Stimulated activated CD4-positive, alpha-beta T cell treated with anti-CD3 and anti-CD28 coated beads, Interleukin-2, amount 100 ng/mL, for 4 hours (primary cell): ENCODE data around the gene MYO9A.

ENCODE experiments used
- DNase-seq: peaks from one replicate; pipeline ENCODE4 v3.0.0-alpha.2; 2020; ENCODE audit warnings: low read depth

MYO9A gene, protein sequence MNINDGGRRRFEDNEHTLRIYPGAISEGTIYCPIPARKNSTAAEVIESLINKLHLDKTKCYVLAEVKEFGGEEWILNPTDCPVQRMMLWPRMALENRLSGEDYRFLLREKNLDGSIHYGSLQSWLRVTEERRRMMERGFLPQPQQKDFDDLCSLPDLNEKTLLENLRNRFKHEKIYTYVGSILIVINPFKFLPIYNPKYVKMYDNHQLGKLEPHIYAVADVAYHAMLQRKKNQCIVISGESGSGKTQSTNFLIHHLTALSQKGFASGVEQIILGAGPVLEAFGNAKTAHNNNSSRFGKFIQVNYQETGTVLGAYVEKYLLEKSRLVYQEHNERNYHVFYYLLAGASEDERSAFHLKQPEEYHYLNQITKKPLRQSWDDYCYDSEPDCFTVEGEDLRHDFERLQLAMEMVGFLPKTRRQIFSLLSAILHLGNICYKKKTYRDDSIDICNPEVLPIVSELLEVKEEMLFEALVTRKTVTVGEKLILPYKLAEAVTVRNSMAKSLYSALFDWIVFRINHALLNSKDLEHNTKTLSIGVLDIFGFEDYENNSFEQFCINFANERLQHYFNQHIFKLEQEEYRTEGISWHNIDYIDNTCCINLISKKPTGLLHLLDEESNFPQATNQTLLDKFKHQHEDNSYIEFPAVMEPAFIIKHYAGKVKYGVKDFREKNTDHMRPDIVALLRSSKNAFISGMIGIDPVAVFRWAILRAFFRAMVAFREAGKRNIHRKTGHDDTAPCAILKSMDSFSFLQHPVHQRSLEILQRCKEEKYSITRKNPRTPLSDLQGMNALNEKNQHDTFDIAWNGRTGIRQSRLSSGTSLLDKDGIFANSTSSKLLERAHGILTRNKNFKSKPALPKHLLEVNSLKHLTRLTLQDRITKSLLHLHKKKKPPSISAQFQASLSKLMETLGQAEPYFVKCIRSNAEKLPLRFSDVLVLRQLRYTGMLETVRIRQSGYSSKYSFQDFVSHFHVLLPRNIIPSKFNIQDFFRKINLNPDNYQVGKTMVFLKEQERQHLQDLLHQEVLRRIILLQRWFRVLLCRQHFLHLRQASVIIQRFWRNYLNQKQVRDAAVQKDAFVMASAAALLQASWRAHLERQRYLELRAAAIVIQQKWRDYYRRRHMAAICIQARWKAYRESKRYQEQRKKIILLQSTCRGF (N-terminal part only)

DNA sequence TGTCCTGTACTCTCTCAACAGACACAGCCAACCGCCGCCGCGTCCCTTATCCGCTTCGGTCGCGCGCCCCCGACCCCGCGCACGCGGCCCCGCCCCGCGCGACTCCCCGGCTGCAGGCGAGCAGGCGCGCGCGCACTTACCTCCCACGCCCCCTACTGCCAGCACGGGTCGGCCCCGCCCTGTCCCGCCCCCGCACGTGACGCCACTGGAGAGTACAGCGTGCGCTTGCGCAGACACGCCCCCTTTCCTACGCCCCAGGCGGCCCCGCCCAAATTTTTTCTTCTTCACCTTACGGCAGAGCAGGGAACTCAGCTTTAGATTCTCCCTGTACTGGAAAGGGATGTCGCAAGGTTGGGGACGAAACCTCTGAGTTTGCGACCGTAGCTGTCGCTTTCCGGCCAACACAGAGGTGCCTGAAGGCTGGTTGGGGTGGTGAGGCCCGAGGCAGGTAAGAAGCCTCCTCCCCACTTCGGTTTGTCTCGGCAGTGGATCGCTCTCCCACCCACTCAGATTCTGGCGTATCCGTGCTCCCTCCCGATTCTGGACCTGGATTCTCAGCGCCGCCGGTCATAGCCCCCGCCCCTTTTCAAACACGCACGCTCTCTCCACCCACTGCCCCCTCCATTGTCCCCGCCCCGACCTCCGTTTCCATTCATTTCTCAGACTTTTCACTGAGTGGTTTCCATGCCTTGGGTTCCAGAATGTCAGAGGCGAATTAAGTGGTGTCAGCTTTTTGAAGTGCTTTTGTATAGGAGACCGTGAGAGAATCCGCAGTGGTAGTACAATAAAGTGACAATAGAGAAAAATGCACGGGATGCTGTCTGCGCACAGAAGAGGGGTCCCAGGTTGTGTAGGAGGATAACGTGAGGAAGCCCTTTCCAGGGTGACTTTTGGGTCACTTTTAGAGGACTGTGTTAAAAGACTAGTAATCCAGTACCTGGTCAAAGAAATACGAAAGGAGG lies at the start of gene MYO9A, which contains the start of gene SENP8:
Gene MYO9A (minus strand): TSS at position 134 of the 962 bp plus-strand sequence. CDS start 71,587 bp downstream, outside the sequence.
Gene SENP8 (plus strand): TSS at position 387 of the 962 bp plus-strand sequence. CDS start 21,221 bp downstream, outside the sequence.
- DNase-seq = peak; percentile 99

DNA sequence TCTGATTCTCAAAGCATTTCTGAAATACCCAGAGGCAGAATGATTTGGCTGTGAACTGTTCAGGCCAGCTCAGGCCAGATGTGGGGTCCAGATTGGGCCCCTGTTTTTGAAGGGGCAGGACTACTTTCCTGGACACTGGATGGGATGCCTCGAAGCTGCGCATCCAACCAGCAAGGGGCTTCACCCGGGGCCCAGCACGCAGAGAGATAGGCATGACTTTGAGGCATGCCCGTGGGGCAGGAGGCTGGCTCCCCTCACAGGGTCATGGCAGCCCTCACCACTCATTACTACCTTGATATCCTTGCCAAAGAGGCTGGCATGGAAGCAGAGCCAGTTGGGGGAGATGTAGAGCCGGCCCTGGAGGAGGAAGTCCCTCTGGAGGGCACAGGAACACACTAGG lies 49.5 kb upstream of the MYO9A start:
- no peak for DNase-seq

DNA sequence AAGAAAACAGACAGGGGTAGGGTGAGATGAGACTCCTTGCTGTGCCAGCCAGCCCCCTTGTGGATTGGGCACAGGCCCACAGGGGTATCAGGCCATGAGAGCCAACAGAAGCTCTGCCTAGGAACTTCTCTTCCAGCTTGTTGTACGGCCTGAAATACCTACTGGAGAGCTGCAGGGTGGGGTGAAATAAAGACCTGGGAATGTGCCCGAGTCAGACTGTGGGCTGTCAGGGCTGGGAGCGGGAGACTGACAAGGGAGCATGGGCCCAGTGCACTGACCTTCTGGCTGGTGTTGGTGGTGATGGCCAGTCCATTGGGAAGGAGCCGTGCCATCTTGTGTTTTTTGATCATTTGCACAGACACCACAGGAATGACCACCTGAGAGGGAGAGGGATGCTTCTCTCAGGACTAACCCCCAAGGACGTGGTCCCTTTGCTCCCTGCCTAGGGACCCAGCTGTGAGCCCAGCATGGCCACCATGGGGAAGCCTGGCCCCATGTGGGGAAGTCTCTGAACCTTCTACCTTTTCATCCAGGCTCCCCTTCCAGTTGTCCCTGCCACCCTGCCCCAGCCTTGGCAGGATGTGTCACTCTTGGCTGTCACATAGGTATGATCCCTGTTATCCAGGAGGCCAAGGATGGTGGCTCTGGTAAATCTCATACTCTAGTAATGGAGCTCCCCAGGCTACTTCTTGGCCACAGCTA lies 48.9 kb upstream of the MYO9A start:
- DNase-seq = no peak

DNA sequence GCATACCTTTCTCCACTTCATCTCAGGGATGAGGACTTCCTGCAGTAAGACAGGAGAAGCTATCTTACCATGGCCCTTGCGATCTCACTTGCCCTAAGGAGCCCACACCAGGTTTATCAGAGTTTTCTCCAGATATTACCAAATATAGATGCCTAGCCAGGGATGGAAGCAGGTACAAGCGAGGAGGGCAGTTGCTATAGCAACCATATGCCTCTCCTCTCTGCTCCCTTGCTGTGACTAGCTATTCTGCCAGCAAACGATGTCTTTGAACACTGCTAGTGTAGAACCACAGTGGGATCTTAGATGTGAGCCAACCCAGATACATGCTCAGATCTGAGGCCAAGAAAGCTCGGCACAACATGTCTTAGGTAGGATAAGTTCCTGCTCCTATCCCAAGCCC lies 45.8 kb upstream of the MYO9A start:
- no peak for DNase-seq

DNA sequence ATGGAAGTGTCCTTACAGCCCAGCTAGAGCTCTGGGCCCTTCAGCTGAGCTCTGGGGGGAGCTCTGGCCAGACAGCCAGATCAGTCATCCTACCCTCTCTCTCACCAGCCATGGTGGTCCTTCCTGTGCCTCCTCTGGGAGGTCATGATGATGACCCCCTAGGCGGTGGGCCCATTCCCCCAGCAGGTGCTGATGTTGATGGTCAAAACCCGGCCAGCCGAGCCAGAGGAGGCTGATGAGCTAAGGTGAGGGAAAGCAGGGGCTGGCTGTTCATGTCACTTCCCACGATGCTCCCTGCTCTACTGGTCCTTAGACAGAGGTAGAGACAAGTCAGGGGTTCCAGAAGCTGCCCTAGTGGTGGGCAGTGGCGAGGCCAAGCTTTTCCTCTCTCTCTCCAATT lies 44.6 kb upstream of the MYO9A start:
- DNase-seq = no peak

DNA sequence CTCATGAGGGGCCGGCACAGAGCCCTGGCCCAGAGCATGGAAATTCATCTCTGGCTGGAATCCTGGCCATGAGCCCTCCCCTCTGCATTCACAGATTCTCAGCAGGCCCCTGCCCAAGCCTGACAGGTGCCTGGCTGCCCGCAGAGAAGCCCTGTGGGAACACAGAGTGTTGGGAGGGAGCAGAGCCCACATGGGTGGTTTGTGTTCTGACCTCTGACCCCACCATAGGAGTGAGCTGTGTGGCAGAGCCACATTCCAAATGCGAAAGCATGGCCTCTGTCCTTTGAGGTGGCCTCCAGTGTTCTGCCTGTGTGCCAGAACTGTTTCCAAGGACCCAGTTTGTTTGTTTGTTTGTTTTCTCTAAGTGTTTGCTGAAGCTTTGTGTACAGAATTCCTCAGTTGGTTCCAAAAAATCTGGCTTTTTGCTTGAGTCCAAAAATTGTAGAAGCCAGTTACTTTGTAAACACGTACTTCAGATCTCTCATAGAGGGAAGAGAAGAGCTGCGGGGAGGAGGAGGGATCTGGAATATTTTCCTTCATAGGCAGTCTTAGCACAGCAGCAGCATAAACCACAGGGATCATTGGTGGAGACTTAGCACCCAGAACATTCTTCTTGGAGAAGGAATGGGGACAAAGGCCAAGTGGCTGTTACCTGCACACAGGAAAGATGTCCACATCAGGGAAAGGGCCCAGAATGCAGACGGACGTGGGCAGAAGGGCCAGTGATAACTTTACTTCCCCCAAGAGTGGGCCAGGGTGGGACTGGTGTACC lies 43.6 kb upstream of the MYO9A start:
- no peak for DNase-seq

DNA sequence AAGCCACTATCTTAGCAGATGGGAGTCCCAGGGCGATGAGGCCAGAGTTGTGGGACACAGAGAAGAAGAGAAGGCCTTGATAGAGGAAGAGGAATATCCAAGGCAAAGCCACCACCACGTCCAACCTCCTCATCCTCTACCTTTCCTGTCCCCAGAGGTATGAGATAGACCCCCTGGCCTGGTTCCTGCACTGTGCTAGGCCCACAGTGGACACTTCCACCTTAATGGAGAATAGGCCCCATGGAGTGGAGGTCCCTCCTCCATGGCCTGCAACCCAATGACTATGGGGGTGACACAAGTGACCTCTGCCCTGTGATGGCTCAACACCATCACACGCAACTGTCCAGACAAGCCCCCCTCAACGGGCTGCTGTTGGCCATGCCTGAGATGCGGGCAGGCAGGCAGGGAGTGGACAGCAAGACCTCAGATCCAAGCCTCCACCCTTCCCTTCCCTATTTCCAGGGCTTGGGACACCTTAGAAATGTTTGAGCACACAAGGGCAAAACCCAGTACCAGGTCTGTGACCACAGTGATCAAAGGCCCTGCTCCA lies 42.8 kb upstream of the MYO9A start:
- no peak for DNase-seq

DNA sequence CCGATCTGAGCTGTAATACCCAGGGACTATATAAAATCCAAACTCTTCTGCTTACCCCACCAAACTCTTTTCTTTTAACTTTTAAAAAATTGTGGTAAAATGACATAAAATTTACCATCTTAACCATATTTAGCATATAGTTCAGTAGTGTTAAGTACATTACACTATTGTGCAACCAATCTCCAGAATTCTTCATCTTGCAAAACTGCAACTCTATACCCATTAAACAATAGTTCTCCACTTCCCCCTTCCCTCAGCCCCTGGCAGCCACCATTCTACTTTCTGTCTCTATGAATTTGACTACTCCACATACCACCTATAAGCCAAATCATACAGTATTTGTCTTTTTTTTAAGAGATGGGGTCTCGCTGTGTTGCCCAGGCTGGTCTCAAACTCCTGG lies 39.0 kb upstream of the MYO9A start:
- no peak for DNase-seq

DNA sequence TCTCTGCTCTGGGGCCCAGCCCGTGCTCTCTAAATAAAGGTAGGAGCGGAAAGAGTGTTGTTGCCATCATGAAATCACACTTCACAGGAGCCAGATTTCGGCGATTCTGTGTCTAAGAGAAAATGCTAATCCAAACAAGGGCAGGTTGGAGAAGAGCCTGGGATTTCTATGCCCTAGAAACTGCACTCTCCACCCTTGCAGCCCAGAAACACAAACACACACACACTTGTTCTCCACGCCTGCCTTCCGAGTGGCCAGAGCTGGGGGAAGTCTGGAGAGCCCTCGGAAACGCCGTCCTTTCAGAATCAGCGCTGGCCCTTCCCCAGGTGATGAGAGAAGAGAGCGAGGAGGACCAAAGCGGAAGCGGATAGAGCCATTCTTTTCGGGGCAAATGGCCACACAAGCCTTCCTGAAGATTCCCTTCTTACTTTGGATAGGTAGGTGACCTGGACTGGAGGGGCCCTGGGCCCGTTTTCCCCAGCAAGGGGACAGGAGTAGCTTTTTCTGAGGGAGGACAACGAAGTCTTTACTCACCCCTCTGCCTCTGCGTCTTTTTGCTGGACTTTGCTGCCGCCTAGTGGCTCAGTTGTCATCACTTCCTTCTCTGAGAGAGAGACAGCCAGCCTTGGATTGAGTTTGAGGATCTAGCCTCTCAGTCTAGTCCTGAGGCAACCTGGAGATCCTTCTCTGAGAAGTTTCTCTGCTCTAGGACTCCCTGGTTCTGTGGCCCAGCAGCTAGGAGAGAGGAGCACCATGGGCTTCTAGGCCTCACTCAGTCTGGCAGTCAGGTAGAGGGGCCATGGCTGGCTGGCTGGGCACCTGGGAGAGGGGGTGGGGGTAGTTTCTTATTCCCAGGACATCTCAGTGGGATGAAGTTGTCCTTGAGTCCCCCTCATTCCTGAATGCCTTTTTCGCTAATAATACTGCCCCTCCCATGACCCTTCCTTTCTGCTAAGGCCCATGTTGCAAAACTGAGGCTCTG lies 38.0 kb upstream of the MYO9A start:
- DNase-seq = peak; percentile 75

DNA sequence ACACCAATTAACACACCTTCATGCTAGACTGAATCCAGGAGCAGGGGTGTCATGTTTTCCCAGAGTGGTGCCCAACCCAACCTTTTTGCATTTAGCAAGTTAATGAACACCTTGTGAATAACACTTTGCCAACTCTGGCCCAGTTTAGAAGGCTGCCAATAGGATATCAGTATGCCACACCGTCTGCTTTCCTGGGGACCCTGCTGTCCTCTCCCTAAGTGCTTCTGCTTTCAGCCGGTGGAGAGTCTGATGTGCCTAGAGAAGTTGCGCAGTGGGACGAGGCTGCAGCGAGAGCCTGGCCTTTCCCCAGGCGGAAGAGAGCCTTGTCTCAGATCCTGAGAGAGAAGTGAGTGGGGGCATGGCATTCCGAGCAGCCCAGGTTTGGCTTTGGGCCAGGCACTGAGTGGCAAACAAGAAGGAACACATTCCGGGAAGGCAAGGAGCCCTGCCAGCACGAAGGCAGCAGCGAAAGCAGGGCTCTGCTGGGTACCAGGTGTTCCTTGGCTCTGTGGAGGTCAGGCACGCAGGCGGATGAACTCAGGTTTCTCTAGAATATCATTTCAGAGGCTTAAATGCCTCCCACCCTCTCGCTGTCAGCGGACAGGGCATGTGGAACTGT lies 37.2 kb upstream of the MYO9A start:
- no peak for DNase-seq

DNA sequence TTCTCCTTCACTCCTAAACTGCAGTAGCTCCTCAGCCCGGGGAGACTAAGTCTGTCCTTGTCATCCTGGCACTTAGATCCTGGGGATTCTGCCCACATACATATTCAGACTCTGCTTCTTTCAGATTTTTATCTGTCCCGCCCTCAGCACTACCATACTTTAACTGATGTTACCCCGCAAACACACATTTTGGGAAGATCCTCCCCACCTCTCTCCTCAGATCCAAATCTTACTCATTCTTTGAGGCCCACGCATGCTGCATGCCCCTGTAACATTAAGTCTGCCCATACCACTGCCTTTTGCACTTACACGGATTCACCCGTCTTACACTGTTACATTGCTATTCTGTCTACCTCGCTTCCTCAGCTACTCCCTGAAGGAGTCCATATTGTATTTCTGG lies 36.4 kb upstream of the MYO9A start:
- no peak for DNase-seq

DNA sequence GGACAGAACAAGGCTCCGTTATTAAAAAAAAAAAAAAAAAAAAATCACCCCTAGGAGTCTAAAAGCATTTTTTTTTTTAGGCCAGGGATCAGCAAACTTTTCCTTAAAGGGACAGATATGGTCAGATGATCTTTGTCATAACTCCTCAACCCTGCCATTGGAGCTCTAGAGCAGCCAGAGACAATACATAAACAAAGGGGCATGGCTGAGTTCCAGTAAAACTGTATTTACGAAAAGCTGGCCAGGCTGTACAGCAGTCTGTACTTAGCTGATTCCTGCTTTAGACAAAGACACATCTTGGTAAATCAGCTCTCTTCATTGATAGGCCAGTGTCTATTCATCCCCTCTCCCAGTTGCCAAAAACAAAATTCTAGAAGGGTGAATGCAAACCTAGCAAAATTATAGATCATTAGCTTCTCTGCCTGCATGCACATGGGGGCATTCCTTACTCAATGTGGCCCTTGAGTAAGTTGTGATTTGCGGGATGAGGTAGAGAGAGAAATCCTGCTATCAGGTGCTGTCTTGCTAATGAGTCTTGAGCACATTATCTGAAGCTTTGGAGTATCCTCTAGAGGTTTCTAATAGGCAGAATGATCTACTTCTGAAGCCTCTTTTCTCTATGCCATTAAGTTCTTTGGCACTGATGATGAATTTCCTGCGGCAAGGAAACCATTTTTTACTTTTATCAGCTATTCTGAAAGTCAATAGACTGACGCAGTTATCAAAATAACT lies 35.5 kb upstream of the MYO9A start:
- DNase-seq = no peak

DNA sequence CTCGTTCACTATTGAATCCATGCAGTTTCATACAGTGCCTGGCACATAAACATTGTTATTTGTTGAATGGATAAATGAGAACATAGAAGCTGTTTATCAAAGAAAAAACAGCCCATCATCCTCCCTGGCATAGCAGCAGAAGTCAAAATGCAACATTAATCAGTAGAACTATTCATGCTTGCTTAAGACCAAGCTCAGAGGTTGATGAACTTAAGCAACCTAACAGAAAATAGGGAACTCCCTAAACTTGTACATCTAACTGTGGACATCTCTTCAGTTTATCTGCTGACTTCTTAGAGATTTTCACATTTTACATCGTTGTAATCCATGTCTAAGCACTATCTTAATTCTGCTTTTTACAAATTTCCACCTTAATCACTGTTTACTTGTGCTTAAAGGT lies 29.5 kb upstream of the MYO9A start:
- no peak for DNase-seq

DNA sequence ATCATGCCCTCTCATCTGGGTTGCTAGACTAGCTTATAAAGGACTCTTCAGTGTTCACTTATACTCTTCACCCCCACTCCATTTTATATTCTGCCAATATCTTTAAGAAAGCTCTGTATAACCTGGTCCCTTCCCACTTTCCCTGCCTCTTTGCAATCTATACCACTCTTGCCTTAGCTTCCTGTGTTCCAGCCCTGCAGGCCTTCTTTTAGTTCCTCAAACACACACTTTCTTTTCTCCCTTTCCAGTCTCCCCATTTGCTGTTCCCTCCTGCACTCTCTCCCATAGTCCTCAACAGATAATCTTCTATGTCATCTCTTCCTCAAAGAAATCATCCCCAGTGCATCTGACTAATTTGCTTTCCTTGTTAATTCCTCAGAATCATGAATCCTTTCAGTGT lies 29.0 kb upstream of the MYO9A start:
- DNase-seq = no peak

DNA sequence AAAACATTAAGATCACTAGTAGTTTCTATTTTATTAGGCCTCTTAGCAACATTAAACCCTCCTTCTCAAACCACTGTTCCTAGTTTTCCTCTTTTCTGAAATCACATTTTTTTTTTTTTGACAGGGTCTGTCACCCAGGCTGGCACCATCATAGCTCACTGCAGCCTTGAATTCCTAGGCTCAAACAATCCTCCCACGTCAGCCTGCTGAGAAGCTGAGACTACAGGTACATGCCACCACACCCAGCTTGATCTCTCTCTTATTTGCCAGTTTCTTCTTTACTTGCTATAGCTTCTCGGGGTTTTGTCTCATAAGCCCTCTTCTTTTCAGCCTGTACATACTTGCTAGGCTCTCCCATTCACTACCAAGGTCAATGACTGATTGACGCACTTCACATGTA lies 28.3 kb upstream of the MYO9A start:
- DNase-seq = no peak

DNA sequence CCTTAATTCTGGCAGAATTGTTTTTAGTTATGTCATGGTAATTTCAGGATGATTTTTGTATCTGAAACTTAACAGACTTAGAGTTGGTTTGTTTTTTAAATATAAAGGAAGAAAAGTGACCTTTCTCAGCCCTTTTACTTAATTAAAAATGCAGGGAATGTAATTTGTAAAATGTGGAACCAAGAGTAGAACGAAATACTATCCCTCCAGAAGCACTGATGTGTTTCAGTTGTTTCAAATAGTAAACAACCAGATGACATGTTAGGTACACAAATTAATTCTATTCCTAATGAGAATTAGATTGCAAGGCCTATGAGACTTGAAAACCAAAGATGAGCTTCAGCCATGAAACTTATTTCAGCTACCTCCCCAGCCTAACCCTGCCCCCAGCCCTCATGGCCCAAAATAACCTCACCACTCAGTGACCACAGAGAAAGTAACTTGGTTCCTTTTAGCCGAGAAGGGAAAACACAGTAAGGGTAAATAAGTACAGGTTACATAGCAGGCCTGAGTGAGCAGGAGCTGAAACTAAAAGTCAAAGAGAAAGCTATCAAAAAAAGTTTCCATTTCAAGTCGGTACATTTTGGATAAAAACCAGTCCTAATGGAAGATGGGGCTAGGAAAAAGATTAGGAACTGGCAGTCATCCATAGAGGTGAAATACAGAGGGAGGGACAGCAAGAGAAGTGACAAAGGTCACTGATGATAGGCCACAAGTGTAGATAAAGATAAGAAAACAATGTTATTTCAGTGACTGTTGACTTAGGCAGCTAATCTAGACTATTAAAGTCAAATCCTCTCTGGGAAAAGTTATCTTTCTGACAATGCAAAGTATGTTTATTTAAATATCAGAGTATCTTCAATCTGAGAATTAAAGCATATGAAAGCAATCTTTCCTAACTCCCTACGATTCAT lies 23.5 kb upstream of the MYO9A start:
- no peak for DNase-seq
